ENCODE results near the gene ADAMTS17.

The ADAMTS17 gene

DNA sequence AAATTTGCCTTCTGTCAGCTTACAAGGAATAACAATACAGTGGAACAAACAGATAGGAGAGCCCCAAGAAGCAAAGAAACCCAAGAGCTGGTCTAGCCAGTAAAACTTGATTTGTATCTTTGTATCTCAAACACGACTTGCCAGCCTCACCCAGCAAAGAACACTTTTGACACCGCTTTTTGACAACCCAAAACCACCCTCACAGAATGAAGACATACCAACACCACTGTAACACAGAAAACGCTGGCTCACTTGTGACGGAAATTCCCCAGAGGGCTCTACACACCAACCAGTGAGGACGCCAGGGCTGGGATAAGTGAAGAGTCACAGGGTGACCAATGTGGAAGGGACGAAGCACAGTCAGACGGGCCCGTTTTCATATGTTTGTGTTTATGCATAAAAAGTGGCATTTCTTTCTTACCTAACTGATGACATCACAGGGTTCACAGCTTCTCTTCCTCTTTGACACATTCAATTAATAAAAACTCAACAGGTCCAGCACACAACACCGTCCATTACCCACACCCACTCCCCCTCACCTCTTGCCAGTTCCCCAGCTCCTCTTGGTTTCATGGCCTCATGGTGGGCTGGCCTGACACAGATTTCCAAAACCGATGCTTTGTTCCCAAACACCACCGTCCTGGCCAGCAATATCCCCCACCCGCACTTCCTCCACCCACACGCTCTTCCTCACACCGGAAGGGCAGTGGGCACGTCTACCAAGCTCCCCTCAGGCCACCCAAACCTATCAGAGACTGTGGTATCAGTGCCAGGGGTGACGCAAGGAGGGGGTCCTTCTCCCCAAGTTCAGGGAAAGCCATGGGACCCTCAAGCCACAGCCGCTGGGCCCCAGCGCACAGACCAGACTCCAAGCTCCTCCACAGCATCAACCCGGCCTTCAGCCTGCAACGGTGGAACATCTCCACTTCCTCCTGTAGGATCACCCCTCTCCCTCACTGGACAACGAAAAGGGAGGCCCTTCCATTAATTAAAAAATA lies 94.2 kb downstream of the ADAMTS17 start:
- peak; percentile 32 for DNase-seq

DNA sequence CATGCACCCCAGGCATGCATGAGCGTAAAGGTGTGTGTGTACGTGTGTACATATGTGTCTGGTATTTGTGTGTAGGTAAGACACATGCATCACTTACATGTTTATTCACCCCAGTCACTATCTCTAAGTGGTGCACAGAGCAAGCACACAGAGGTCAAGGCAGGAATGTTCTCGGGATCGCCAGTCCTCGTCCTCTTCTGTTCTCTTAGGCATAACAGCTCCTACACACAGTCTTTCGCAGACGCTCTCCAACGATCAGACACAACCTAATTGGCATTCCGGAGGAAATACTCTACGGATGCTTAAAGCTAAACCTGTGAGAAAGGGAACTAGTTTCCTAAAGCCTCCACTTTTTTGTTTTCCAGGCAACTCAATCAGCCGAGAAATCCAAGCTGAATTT lies 95.9 kb downstream of the ADAMTS17 start:
- DNase-seq: peak; percentile 76

DNA sequence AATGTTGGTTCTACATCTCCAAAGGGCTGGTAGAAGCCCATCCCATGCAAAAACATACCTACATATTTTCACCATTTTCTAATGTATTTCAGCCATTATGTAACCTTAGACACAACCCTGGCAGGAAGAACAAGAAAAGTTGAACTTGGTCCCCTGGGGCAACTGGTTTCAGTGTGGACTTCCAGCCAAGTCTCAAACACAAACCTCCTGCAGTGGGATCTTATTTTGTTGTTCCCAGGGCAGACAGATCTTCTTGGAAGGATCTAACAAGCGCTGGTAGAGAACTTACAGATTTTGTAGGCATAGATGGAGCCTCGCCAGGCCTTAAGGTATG lies 96.3 kb downstream of the ADAMTS17 start:
- no peak for DNase-seq

DNA sequence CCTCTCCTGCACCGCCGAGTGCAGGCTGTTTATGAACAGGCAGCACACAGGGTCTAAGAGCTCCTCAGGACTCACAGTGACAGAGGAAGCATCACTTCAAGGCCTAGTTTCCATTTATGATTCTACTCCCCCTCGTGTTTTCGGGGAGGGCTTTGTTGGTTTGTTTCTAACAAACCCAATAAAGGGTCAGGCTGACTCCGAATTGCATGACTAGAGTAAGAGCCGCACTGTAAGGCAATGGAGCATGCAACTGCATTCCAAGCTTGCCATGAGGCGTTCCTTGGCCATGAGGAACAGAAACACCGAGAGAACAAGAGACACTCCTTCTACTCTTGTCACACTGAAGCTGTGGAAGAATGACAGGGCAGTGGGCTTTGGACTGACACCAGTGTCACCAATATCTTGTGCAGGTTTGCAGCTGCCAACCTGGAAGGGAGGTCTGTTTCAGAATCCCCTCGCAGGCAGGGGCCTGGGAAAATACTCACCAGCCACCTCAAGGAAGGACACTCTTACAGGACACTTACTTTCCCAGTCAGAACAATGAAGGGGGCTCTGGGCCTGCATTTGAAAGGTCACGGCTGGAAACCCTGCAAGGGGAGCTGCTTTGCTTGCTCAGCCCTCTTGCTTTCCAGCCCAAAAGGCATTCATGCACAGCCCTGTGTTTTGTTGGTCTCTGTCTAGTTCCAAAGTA lies 96.8 kb downstream of the ADAMTS17 start:
- DNase-seq: no peak

DNA sequence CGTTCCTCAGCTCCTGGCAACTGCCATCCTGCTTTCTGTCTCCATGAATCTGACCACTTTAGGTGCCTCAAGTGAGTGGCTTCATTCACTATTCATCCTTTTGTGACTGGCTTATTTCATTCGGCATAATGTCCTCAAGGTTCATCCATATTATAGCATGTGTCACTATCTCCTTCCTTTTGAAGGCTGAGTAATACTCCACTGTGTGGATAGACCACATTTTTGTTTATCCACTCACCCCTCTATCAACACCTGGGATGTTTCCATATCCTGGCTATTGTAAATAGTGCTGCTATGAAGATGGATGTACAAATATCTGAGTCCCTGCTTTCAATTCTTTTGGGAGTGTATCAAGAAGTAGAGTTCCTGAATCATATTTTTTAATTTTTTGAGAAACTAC lies 98.8 kb downstream of the ADAMTS17 start:
- no peak for DNase-seq

DNA sequence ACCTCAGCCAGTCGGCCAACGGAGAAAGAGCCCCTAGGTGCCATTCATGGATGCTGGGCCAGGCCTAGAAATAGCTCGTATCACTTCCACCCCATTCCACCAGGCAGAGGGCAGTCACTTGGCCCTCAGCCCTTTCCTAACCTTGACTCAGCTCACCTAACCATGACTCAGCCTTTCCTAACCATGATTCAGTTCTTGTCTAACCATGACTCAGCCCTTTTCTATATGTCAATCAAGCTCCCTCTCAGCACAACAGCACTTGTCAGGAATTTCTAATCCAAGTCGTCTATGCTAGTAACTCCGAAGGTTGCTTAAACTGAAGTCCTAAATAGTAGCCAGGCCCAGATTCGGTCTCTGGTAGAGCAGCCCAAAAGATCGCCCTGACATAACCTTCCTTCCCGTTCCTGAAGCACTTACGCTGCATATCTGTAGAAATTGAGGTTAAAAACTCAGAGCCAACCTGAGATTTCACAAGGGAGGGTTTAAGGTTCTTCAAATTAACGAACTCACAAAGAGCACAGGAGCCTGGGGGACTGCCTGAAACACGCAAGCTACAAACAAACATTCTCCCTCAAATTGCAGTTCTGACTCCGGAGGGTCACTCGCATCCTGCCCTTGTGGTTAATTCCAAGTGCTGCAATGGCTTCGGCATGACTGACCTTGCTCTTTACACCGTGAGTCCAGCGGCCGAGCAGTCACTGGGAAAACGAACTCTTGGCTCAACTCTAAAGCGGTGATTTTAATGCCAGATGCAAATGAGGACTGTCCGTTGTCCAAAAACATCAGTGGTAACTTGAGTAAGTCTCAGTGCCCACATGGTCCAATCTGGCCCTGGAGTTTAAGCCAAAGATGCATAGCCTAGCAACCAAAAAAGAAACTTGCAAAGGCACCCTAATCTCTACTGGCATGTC lies 99.9 kb downstream of the ADAMTS17 start:
- peak; percentile 67 for DNase-seq

DNA sequence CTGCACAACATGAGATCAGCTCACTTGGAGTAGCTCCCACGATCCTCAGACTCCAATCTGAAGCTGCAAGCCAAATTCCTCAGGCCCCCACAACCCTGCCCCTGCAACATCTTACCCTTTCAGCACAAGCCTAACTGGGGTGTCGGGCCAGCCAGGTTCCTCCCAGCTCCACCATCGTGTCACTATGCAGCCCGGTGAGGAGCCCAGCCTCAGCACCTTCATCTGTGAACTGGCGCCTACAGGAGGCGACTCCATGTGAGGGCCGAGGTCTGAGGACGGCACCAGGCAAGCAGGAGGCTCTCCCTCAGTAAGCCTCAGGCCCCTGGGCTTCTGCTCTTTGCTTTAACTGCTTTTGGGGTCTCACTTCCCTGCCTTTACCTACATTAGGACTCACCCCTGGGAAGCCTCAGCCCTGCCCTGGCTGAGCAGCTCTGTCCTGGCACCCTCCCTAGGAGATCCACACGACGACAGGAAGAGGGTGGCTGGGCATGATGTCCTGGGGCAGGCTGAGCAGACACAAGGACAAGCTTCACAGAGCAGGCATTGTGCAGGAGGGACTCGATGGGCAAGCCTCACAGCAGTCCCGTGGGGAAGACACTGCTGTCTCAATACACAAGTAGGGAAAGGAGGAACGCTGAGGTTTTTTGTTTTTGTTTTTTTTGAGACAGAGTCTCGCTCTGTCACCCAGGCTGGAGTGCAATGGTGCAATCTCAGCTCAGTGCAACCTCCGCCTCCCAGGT lies 104.6 kb downstream of the ADAMTS17 start:
- no peak for DNase-seq

DNA sequence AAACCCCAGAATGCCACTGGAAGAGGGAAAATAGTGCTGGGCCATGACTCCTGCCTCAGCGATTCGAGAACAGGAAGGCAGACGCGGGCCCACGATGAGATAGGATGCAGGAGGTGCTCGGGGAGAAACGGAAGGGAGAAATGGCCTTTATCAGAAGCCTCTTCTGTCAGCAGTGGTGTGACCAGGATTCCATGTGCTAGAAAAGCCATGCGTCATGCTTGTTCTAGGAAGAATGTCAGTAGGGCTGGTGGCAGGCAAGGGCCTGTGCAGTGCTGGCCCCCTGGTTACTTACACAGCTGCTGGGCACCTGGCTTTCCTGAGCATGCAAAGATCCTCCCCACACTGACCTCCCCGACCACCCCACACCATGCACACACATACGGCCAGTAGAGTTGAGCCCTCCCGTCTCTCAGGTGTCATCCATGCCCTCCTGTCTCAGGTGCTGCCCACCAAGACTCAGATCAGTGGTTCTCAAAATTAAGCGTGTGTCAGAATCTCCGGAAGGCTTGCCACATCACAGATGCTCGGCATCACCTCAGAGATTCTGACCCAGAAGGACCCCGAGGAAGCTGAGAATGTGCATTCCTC lies 106.7 kb downstream of the ADAMTS17 start:
- no peak for DNase-seq

DNA sequence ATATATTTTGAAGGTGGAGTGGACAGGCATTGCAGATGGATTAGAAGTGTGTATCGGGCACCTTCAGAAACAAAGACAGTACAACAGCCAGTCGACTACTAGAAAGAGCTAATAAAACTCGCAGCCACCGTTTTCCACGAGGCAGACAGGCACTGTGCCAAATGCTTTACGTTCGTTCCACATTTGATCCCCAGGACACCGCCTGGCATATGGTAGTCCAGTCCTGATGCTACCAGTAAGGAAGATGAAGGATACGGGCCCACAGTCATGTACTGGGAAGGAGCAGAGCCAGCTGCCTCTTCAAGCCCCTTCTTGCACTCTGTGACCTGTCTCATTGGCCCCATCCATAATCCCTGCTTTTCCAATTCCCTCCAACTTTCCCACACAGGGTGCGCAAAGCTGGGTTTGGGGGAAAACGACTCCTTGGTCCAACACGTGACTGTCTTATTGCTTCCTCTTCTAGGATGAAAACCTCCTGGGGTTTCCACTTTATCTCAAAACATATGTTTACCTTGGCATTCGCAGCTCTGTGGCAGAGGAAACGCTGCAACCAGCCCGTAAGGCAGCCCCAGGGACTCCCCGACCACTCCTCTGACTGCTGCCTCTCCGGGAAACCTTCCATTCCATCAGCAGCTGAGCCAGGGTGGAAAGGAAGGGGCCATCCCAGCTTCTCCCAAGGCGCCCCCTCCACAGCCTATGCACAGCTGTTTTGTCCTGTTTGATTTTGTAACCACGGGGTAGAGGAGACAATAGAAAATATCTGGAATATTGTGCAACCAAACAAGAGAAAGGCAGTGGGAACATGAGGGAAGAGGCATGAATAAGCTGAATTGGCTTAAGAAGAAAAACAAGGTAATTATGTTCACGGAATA lies 107.4 kb downstream of the ADAMTS17 start:
- no peak for DNase-seq

DNA sequence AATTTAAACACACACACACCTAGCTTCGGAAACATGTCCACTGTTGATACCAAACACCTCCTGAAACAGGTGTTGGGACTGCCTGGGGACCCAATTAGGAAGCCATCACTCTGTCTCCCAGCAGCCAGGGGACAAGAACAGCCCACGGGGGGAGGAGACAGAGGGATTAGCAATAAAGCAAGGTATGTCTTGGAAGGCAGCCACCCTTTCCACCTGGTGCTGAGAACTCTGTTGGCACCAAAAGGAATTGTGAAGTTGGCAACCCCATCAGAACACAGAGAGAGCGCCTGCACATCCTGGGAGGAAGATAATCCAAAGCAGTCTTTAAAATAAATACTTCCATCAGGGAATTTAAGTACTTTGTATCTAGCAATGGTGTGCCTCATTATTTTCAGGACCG lies 111.0 kb downstream of the ADAMTS17 start:
- no peak for DNase-seq

DNA sequence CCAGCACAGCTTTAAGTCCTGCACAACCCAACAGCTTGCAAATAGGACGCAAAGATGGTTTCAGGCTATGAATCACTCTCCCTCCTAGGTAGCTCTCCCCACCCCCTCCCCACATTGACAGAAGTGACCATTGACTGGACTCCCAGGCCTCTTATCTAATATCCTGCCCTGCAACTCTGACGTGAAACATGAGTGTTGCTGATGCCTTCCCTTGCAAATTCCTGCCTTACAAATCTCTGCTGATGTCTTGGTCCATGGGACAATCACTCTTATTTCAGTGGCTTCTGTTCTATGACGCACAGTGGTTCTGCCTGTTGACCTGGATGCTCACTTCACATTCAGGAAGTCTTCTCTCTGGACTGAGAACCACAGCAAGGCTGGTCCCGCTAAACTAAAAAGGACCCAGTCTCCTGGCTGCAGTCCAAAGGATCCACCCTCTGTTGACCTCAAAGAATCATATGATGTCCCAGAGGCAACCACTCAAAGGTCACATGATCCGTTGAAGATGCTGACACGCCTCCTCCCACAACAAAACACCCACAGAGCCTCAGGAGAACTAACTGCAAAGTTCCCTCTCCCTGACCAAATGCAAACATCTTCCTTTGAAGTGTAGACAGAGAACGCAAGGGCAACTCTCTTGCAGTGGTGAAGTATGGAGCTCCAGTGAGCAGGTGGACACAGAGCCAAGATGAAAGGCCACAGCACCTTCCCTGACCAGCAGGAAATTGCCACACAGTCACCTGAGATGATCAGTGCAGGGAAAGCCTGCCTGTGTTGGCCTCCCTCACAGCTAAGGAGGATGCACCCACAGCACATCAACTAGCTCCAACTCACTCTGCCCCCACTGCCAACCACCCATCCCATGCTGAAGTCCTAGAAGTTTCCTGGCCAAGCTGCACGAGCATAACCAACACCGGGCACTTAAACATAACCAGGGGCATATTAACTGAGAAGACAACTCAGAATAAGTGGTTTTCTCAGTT lies 112.3 kb downstream of the ADAMTS17 start:
- no peak for DNase-seq

DNA sequence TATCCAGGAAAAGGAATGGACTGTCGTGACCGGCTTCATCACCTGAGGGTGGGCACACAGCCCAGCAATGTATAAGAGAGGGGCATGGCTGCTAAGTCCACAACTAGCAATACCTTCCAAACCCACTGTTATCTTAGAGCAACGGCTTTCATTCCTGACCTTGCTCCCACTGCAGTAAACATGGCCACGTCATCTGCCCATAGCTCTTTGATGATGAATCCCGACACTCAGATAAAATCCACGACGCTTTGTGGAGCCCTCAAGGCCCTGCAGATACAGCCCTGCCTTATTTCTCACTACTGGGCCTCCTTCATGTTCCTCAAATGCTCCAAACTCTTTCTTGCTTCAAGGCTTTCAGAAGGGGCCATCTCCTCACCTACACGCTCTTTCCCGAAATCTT lies 114.0 kb downstream of the ADAMTS17 start:
- no peak for DNase-seq

DNA sequence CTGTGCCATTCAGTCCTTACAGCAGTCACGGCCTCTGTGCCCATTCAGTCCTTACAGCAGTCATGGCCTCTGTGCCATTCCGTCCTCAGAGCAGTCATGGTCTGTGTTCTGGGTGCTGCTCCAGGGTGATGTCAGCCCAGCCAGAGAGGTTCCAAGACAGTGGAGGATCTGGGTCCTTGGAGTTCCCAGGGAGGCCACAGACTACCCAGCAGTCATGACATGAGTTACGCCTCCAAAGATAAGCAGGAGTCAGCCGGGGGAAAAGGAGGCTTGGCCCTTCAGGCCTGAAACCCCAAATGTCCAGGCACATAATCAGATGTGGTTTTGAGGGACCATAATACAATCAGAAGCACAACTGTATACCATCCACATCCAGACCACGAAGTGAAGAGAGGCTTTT lies 115.7 kb downstream of the ADAMTS17 start:
- no peak for DNase-seq

DNA sequence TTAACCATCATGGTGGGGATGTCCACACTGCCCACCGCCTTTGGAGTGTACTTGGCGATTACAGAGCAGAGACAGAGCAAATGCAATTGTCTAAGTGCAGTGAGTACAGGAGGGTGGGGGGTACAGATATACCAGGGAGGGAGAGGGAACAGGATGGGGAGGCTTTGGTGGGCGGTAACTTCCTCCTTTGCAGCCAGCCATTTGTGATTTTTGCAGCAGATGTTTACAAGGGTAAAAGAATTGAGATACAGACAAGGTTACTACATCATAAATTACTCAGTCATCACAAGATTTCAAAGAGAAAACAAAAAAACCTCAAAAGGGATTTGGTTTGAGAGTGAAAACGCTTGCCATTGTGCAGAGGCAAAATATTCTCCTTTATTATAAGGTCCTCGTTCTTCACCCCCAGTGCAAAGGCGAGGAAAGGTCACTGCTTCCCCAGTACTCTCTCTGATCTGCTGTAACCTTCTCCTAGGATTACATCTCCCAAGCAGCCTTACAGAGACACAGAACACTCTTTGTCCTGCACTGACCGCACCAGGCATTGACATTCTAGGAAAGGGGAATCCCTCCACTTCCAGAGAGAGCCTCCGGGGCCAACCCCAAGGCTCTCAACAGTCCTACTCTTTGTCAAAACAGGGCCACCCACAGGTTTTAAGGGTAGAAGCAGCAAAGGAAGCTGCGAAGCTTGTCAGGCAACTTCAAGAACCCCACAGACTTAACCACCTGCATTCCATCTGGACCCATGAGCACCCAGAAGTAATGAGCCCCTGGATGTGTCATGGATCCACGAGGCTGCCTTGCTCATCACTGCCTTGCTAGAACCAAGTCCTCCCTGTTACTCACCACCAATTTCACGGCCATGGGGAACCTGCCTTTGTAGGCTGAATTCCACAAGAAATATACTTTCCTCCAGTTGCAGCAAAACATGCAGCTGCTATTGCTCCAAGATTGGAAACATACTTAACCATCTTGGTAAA lies 117.3 kb downstream of the ADAMTS17 start:
- peak; percentile 81 for DNase-seq

DNA sequence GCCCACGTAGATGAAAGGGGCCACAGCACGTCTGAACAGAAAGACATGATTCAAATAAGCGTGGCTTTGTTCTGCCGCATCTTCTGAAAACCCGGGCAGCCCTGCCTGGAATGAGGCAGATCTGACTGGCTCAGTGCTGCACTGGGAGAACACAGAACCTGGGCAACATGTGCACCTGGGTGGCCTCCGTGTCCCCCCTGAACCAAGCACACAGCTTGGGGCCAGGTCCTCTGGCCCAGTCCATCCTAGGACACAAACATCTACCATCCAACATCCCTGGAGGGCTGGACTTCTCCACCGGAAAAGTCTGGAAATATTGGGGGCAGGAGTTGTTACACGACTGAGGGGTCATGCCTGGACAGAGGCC lies 119.4 kb downstream of the ADAMTS17 start:
- DNase-seq: no peak

DNA sequence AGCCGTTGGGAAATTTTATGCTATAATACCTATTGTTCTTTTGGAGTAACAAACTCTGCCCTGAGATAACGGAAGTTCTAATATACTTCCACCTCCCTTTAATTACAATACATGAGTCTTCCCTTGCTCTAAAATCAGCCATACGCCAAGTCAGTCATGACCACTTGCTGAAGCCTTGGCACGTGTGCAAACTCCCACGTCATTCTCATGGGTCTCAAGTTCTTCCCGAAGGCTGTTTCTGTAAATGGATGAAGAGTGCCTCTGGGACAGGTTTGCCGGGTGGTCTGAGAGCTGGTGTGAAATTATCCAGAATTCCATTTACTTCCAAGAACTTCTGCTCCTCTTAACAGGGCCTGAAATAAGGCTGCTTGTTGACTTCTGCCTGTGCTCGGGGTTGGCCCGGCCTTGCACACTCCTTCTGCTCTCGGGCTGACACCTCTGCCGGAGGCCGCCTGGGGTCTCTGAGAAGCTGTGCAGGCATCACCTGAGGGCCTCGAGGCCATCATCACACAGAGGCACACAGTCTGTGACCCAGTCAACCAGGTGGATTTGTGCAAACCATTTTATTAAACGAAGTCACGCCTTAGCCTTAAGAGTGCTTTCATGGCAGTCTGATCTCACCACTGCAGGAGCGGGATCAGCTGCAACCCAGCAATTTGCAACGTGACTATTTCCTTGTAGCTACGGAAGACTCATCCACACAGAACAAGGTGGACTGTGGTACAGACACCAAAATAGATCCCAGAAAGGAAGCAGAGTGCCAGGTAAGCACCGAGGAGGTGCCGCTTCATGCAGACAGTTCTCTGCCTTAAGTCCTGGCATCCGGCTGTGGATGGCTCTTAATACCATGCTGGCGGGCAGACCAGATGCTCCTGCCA lies 120.1 kb downstream of the ADAMTS17 start:
- no peak for DNase-seq

DNA sequence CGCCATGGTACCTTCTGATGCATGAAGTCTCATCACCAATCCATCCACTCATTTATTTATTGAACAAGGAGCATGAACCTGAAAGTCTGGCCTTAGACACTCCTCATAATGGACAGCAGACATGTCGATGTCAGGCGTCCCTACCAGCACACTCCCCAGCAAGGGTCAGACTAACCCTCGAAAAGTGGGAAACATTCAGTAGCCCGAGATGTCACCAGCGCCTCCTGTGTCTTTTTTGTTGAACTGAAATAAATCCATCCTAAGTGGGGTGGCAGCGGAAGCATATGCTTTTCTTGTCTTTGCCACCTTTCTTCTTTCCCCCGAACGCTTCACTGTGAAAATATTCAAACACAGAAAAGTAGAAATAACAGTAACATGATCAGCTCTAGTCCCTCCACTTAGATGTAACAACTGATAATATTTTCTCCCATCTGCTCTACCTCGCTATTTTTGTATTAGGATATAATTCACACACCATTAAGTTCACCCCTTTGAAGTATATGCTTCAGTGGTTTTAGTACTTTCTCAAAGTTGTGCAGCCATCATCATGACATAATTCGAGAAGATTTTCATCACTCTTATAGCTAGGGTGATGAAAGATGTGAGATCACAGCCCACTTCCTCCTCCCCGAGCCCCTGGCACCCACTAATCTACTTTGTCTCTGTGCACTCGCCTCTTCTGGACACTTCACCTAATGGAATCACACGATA lies 121.6 kb downstream of the ADAMTS17 start:
- DNase-seq: no peak
